GM13977 (cell line): Measurements from ENCODE around the gene DMD.

Experiments
- DNase-seq: peaks from one replicate; pipeline ENCODE4 v3.0.0; 2012; ENCODE audit warnings: low spot score
- CTCF ChIP-seq: IDR thresholded peaks from 2 replicates; pipeline ENCODE4 v1.5.1; 2012; ENCODE audit warnings: mild to moderate bottlenecking, control low read depth; ENCODE audit not compliant: insufficient read depth; ENCODE audit errors: extremely low read depth, missing control alignments
- in situ Hi-C: fragments of 300-500 bp; cut with MboI; formaldehyde crosslinking; loops from one replicate; pipeline ENCODE4 v1.12.0; 2022; ENCODE audit warnings: low sequenced_read_pairs, low pct_unique_long_range_greater_than_20kb, mixed read lengths, inconsistent platforms; ENCODE audit not compliant: unreplicated experiment

The DMD gene

GRCh38 chrX:31988975-31989374 is 1222.4 kb downstream of the DMD start:
- no peak for TF ChIP-seq CTCF
- DNase-seq, result no peak
- in situ Hi-C loops, result no loop called here

GRCh38 chrX:31981546-31982062 is 1229.7 kb downstream of the DMD start:
- in situ Hi-C loops, result no loop called here
- DNase-seq, result no peak
- TF ChIP-seq CTCF, result no peak

GRCh38 chrX:31969714-31970113 is 1241.6 kb downstream of the DMD start:
- DNase-seq, result no peak
- in situ Hi-C loops, result no loop called here
- no peak for TF ChIP-seq CTCF

- no peak for DNase-seq
- in situ Hi-C loops, result no loop called here
- no peak for TF ChIP-seq CTCF
Observed at GRCh38 chrX:31962256-31962655, 1249.1 kb downstream of the DMD start.

GRCh38 chrX:31934842-31935370 is 1276.4 kb downstream of the DMD start:
- in situ Hi-C loops, result no loop called here
- TF ChIP-seq CTCF, result no peak

GRCh38 chrX:31934015-31934414 is 1277.3 kb downstream of the DMD start:
- TF ChIP-seq CTCF, result no peak
- in situ Hi-C loops, result no loop called here
- no peak for DNase-seq

More at GRCh38 chrX:31934842-31935370, 1276.4 kb downstream of the DMD start:
- no peak for DNase-seq
